T-helper 1 cell (primary cell): ENCODE measurements around the gene AKAP8L.
A peak's percentile ranks its signal among the peaks of the same experiment; 100 is the strongest.
"Not testable (repeated sequence)": the region's sequence is repeated elsewhere in the genome, so short reads cannot be mapped to it uniquely, and the experiment has no call there.

ENCODE experiments used
- DNase-seq, 5 donors: peaks; one replicate each; pipeline ENCODE4 v3.0.0-alpha.2; 2012 to 2020

The AKAP8L gene

GRCh38 chr19:15417699-15418098 is 1.1 kb downstream of the AKAP8L start:
- DNase-seq, result no peak

GRCh38 chr19:15412832-15413231 is 6.0 kb downstream of the AKAP8L start:
- no peak for DNase-seq

- DNase-seq, result not testable (repeated sequence)
Measured at GRCh38 chr19:15411351-15411750, 7.4 kb downstream of the AKAP8L start.

GRCh38 chr19:15404780-15405211 is 14.0 kb downstream of the AKAP8L start:
- no peak for DNase-seq

- DNase-seq, result no peak
Measured at GRCh38 chr19:15404097-15404779, 14.6 kb downstream of the AKAP8L start.

GRCh38 chr19:15403151-15403531 is 15.6 kb downstream of the AKAP8L start:
- DNase-seq, result no peak

- DNase-seq, result no peak
Measured at GRCh38 chr19:15402411-15403150, 16.2 kb downstream of the AKAP8L start.

- no peak for DNase-seq
Measured at GRCh38 chr19:15401397-15401710, 17.4 kb downstream of the AKAP8L start.

GRCh38 chr19:15400521-15401396 is 18.0 kb downstream of the AKAP8L start:
- DNase-seq, result no peak

- no peak for DNase-seq
Measured at GRCh38 chr19:15399635-15400034, 19.2 kb downstream of the AKAP8L start.

GRCh38 chr19:15399234-15399515 is 19.6 kb downstream of the AKAP8L start:
- no peak for DNase-seq

GRCh38 chr19:15398501-15399233 is 20.1 kb downstream of the AKAP8L start:
- DNase-seq, result no peak

GRCh38 chr19:15397782-15398181 is 21.0 kb downstream of the AKAP8L start:
- no peak for DNase-seq

- no peak for DNase-seq
Measured at GRCh38 chr19:15397236-15397635, 21.6 kb downstream of the AKAP8L start.

- no peak for DNase-seq
Measured at GRCh38 chr19:15396436-15396835, 22.4 kb downstream of the AKAP8L start.

- DNase-seq, result not testable (repeated sequence)
Measured at GRCh38 chr19:15395251-15395650, 23.5 kb downstream of the AKAP8L start.

- no peak for DNase-seq
Measured at GRCh38 chr19:15394426-15394825, 24.4 kb downstream of the AKAP8L start.

GRCh38 chr19:15393963-15394362 is 24.8 kb downstream of the AKAP8L start:
- DNase-seq, result no peak

GRCh38 chr19:15390814-15391213 is 28.0 kb downstream of the AKAP8L start:
- no peak for DNase-seq

- DNase-seq, result no peak
Measured at GRCh38 chr19:15381864-15382263, 36.9 kb downstream of the AKAP8L start.

- DNase-seq, result no peak
Measured at GRCh38 chr19:15381429-15381828, 37.4 kb downstream of the AKAP8L start.

- DNase-seq, result peak in 1 of 5 donors; percentile 38
Measured at GRCh38 chr19:15379999-15380647, 38.7 kb downstream of the AKAP8L start.
